CD14-positive monocyte (primary cell): Measurements from ENCODE around the gene SFXN4. TPM values are rescaled to one million over a fixed set of nuclear protein-coding genes. Genes with fewer than 3 reads are reported as not detected.

Source experiments
- DNase-seq, 3 donors: peaks; one replicate each; pipeline ENCODE4 v3.0.0-alpha.2; 2011 to 2022
- H2AFZ ChIP-seq: 2 replicates; pipeline ENCODE4 v1.6.0; 2012; ENCODE audit warnings: mild to moderate bottlenecking, low read depth, low read length, inconsistent platforms; ENCODE audit not compliant: insufficient read depth, poor library complexity, severe bottlenecking
- H3K27ac ChIP-seq, 2 donors: 1 replicate in 1 of 2; 2 replicates in 1 of 2; pipeline ENCODE4 v1.5.1; 2012 to 2013; ENCODE audit warnings: low read length in 2 of 2, control low read depth in 1 of 2, inconsistent platforms in 1 of 2, low read depth in 1 of 2, mild to moderate bottlenecking in 1 of 2
- H3K27me3 ChIP-seq, 2 donors: one replicate each; pipeline versions ENCODE4 v1.6.0 to v1.6.1; 2011 to 2013; ENCODE audit warnings: low read length in 2 of 2; ENCODE audit not compliant: control insufficient read depth in 2 of 2, insufficient read depth in 2 of 2
- H3K36me3 ChIP-seq, 2 donors: replicated peaks in 1 of 2; 1 replicate in 1 of 2; 2 replicates in 1 of 2; pipeline versions ENCODE4 v1.5.1 to v1.6.1; 2012 to 2013; ENCODE audit warnings: low read length in 2 of 2, control low read depth in 1 of 2, inconsistent platforms in 1 of 2, mild to moderate bottlenecking in 1 of 2; ENCODE audit not compliant: insufficient read depth in 2 of 2, control insufficient read depth in 1 of 2
- H3K4me1 ChIP-seq, 2 donors: 1 replicate in 1 of 2; 2 replicates in 1 of 2; pipeline versions ENCODE4 v1.5.1 to v1.6.1; 2012 to 2013; ENCODE audit warnings: low read length in 2 of 2, control low read depth in 1 of 2, inconsistent platforms in 1 of 2, mild to moderate bottlenecking in 1 of 2, moderate library complexity in 1 of 2; ENCODE audit not compliant: insufficient read depth in 2 of 2, control insufficient read depth in 1 of 2
- H3K4me2 ChIP-seq: replicated peaks from 2 replicates; pipeline ENCODE3; 2012; ENCODE audit warnings: low read length, moderate library complexity, mild to moderate bottlenecking; ENCODE audit not compliant: poor library complexity, severe bottlenecking; ENCODE audit errors: extremely low read depth
- H3K4me3 ChIP-seq, 3 experiments: fragments of 200-600 bp in 1 of 3; sonication (generic) in 1 of 3; replicated peaks in 1 of 3; 1 replicate in 2 of 3; 2 replicates in 1 of 3; pipeline ENCODE4 v1.5.1; 2011 to 2013; ENCODE audit warnings: low read length in 3 of 3, mild to moderate bottlenecking in 3 of 3, control low read depth in 2 of 3, low read depth in 2 of 3, inconsistent platforms in 1 of 3, moderate library complexity in 1 of 3
- H3K79me2 ChIP-seq: 2 replicates; pipeline ENCODE4 v1.6.0; 2012; ENCODE audit warnings: mild to moderate bottlenecking, control low read depth, inconsistent platforms, low read length, moderate library complexity; ENCODE audit not compliant: insufficient read depth
- H3K9ac ChIP-seq: 2 replicates; pipeline ENCODE4 v1.6.0; 2017; ENCODE audit warnings: low read length, mild to moderate bottlenecking; ENCODE audit not compliant: insufficient read depth, poor library complexity, severe bottlenecking
- H3K9me3 ChIP-seq, 2 donors: replicated peaks in 1 of 2; 1 replicate in 1 of 2; 2 replicates in 1 of 2; pipeline versions ENCODE4 v1.5.1 to v1.6.1; 2012 to 2013; ENCODE audit warnings: low read length in 2 of 2, control low read depth in 1 of 2; ENCODE audit not compliant: control insufficient read depth in 1 of 2, insufficient read depth in 1 of 2
- H4K20me1 ChIP-seq: 2 replicates; pipeline ENCODE4 v1.6.0; 2012; ENCODE audit warnings: mild to moderate bottlenecking, low read length, control low read depth, moderate library complexity; ENCODE audit not compliant: insufficient read depth
- H3K27ac Mint-ChIP-seq, 7 donors: one replicate each; pipeline ENCODE4 v1.8.0; 2020; ENCODE audit warnings: mild to moderate bottlenecking in 7 of 7, mixed read lengths in 7 of 7, moderate library complexity in 6 of 7, inconsistent platforms in 2 of 7
- H3K27me3 Mint-ChIP-seq, 3 donors: one replicate each; pipeline ENCODE4 v1.8.0; 2021 to 2022; ENCODE audit warnings: low read depth in 3 of 3, mild to moderate bottlenecking in 3 of 3, mixed read lengths in 3 of 3, moderate library complexity in 3 of 3, inconsistent platforms in 1 of 3
- H3K36me3 Mint-ChIP-seq, 2 donors: one replicate each; pipeline ENCODE4 v1.8.0; 2020; ENCODE audit warnings: mixed read lengths in 2 of 2, inconsistent platforms in 1 of 2, mild to moderate bottlenecking in 1 of 2
- H3K4me1 Mint-ChIP-seq: one replicate; pipeline ENCODE4 v1.8.0; 2020; ENCODE audit warnings: mild to moderate bottlenecking, mixed read lengths
- H3K4me3 Mint-ChIP-seq, 2 donors: one replicate each; pipeline ENCODE4 v1.8.0; 2020; ENCODE audit warnings: mild to moderate bottlenecking in 2 of 2, mixed read lengths in 2 of 2, moderate library complexity in 1 of 2
- H3K9me3 Mint-ChIP-seq, 7 donors: one replicate each; pipeline ENCODE4 v1.8.0; 2020 to 2022; ENCODE audit warnings: mixed read lengths in 7 of 7, mild to moderate bottlenecking in 6 of 7, moderate library complexity in 6 of 7, inconsistent platforms in 2 of 7
- WGBS: methylation state at CpG from one replicate; pipeline ENCODE4 v1.1.5; 2013; ENCODE audit warnings: missing lambda C conversion rate; ENCODE audit not compliant: insufficient coverage; 5-methylcytosine and 5-hydroxymethylcytosine counted together
- intact Hi-C, 2 donors: fragments of 100-400 bp; cut with micrococcal nuclease; formaldehyde crosslinking; loops; one replicate each; pipeline versions ENCODE4 v1.15.0 to v1.15.1; 2023
- polyA plus RNA-seq, 3 donors: library from polyadenylated mRNA; depleted of rRNA in 1 of 3; unstranded in 2 of 3; stranded (reverse) in 1 of 3; fragments of 300-500 nt in 2 of 3; fragments of >200 nt in 1 of 3; fragmentation: Illumina TruSeq in 2 of 3; gene quantifications; 1 replicate in 2 of 3; 2 replicates in 1 of 3; pipeline ENCODE4 v1.2.3, GENCODE V29; 2012 to 2021
- TF ChIP-seq, protein P1 (sequence below): fragments of 200-600 bp; IDR thresholded peaks from one replicate; pipeline ENCODE4 v1.8.0; 2022; ENCODE audit warnings: antibody characterized with exemption, mild to moderate bottlenecking

Gene SFXN4
- polyA plus RNA-seq, 3 donors: 8.3 to 20.4 (median 18.3) TPM

DNA sequence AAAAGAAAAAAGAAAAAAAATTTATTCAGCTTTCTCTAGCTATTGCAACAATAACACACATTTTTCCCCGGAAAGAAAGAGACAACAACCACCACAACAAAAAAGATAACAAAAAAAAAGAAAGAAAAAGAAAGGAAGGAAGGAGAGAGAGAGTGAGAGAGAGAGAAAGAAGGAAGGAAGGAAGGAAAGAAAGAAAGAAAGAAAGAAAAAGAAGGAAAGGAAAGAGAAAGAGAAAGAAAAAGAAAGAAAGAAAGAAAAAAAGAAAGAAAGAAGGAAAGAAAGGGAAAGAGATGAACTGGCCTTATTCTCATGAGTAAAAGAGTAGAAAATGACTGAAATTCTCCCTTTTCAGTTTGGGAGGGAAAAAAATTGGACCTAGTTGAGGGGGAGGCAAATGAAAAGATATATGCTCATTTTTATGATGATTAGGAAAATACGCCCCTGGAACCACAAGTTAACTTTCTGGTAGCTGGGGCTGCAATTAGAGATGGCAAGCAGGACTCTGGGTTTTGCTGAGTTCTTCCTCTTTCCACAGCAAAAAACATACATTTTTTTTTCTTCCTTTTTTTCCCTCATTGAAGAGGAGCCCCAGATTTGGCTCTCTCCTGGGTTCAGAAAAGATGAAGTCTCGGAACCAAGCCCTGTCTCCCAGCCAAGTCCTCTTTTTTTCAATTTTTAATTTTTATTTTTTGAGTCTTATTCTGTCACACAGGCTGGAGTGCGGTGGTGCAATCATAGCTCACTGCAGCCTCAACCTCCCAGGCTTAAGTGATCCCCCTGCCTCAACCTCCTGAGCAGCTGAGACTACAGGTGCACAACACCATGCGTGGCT is 25.7 kb upstream of the SFXN4 start:
- H3K9me3 ChIP-seq: no peaks in the 10 kb centered on the region
- H3K27ac Mint-ChIP-seq: peak overlapping the region in 5 of 7 donors; percentile 19 to 79 (median 26)
- no peak overlapping the region for H3K4me2 ChIP-seq
- WGBS: 0% methylated on average over 2 of the region's 5 CpGs
- H3K4me1 Mint-ChIP-seq: peaks cover 25% of the 10 kb centered on the region
- TF ChIP-seq, protein P1, sequence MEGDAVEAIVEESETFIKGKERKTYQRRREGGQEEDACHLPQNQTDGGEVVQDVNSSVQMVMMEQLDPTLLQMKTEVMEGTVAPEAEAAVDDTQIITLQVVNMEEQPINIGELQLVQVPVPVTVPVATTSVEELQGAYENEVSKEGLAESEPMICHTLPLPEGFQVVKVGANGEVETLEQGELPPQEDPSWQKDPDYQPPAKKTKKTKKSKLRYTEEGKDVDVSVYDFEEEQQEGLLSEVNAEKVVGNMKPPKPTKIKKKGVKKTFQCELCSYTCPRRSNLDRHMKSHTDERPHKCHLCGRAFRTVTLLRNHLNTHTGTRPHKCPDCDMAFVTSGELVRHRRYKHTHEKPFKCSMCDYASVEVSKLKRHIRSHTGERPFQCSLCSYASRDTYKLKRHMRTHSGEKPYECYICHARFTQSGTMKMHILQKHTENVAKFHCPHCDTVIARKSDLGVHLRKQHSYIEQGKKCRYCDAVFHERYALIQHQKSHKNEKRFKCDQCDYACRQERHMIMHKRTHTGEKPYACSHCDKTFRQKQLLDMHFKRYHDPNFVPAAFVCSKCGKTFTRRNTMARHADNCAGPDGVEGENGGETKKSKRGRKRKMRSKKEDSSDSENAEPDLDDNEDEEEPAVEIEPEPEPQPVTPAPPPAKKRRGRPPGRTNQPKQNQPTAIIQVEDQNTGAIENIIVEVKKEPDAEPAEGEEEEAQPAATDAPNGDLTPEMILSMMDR: no peak
- no peak overlapping the region for H3K4me3 ChIP-seq
- intact Hi-C loops: loop anchor here in 1 of 2 donors (10.0 kb wide), 1 partner anchor 254 kb away; no protein-coding TSS in a partner anchor
- no peak overlapping the region for H2AFZ ChIP-seq
- no peak overlapping the region for H3K27ac ChIP-seq
- H3K9ac ChIP-seq: no peak overlapping the region
- H3K9me3 Mint-ChIP-seq: peaks cover 0 to 3% (median 0%) of the 10 kb centered on the region in 7 donors
- peak overlapping the region in 1 of 2 donors; percentile 43 for H3K4me3 Mint-ChIP-seq
- no peaks in the 10 kb centered on the region for H4K20me1 ChIP-seq
- peak in 2 of 3 donors; percentile 14 to 37 for DNase-seq
- H3K36me3 Mint-ChIP-seq: no peaks in the 10 kb centered on the region
- no peaks in the 10 kb centered on the region for H3K79me2 ChIP-seq
- H3K4me1 ChIP-seq: peaks cover 11 to 25% of the 10 kb centered on the region in 2 donors
- H3K36me3 ChIP-seq: no peaks in the 10 kb centered on the region
- H3K27me3 ChIP-seq: no peaks in the 10 kb centered on the region
- peaks cover 0 to 5% (median 1%) of the 10 kb centered on the region in 3 donors for H3K27me3 Mint-ChIP-seq

DNA sequence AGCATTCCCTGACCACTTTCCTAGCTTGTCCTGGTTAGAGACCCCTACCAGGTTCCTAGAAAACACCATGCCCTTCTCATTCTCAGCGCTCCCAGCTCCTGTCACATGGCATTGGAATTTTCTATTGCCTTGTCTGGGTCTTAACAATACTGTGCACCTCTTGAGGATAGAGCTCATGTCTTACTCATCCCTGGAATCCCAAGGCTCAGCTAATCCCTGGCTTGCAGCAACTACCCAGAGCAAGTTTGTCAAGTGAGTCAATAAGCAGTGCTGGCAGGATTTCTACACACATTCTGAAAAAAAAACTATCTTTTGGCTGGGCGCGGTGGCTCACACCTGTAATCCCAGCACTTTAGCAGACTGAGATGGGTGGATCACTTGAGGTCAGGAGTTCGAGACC is 24.8 kb upstream of the SFXN4 start:
- peaks cover 25% of the 10 kb centered on the region for H3K4me1 Mint-ChIP-seq
- Histone ChIP-seq H3K9ac (no peak overlapping the region), H3K4me1 (peaks cover 11 to 25% of the 10 kb centered on the region in 2 donors), H3K36me3 (no peaks in the 10 kb centered on the region), H3K79me2 (no peaks in the 10 kb centered on the region), H3K27ac (no peak overlapping the region), H3K9me3 (no peaks in the 10 kb centered on the region), H4K20me1 (no peaks in the 10 kb centered on the region), H3K4me3 (no peak overlapping the region), H2AFZ (no peak overlapping the region), H3K27me3 (no peaks in the 10 kb centered on the region), H3K4me2 (no peak overlapping the region)
- peaks cover 0 to 3% (median 0%) of the 10 kb centered on the region in 7 donors for H3K9me3 Mint-ChIP-seq
- WGBS: 90% methylated on average over 3 of the region's 4 CpGs
- TF ChIP-seq, protein P1: no peak
- no peak for DNase-seq
- H3K27ac Mint-ChIP-seq: peak overlapping the region in 1 of 7 donors; percentile 80
- intact Hi-C loops: loop anchor here in 1 of 2 donors (10.0 kb wide), 1 partner anchor 254 kb away; no protein-coding TSS in a partner anchor
- H3K27me3 Mint-ChIP-seq: peaks cover 0 to 5% (median 1%) of the 10 kb centered on the region in 3 donors
- H3K36me3 Mint-ChIP-seq: no peaks in the 10 kb centered on the region
- no peak overlapping the region for H3K4me3 Mint-ChIP-seq
